Lung (tissue), 12 donors: Measurements from ENCODE around the gene OR2W1. TPM values are rescaled to one million over a fixed set of nuclear protein-coding genes. Genes with fewer than 3 reads are reported as not detected.

Experiments used
- ATAC-seq: fragments of 200-7000 bp; cut with Tn5 transposase; one replicate; pipeline ENCODE4 v1.9.1; 2020; ENCODE audit warnings: moderate number of reproducible peaks; ENCODE audit not compliant: insufficient read depth, low FRiP score
- DNase-seq, 3 donors: peaks; one replicate each; pipeline ENCODE4 v3.0.0-alpha.2; 2013 to 2017
- H3K27ac ChIP-seq, 2 donors: one replicate each; pipeline ENCODE4 v1.5.1; 2013; ENCODE audit warnings: mild to moderate bottlenecking in 2 of 2, moderate library complexity in 2 of 2, control low read depth in 1 of 2, inconsistent platforms in 1 of 2, low read depth in 1 of 2, low read length in 1 of 2
- H3K27me3 ChIP-seq, 3 donors: one replicate each; pipeline ENCODE4 v1.5.1; 2013; ENCODE audit warnings: low read length in 2 of 3; ENCODE audit not compliant: control insufficient read depth in 3 of 3, insufficient read depth in 3 of 3
- H3K36me3 ChIP-seq, 4 donors: one replicate each; pipeline ENCODE4 v1.5.1; 2013; ENCODE audit warnings: low read length in 4 of 4, mild to moderate bottlenecking in 1 of 4, moderate library complexity in 1 of 4; ENCODE audit not compliant: control insufficient read depth in 4 of 4, insufficient read depth in 4 of 4
- H3K4me1 ChIP-seq, 5 donors: one replicate each; pipeline ENCODE4 v1.5.1; 2013; ENCODE audit warnings: low read length in 5 of 5, mild to moderate bottlenecking in 2 of 5, moderate library complexity in 1 of 5; ENCODE audit not compliant: control insufficient read depth in 5 of 5, insufficient read depth in 5 of 5
- H3K4me3 ChIP-seq: one replicate; pipeline ENCODE4 v1.5.1; 2013; ENCODE audit warnings: mild to moderate bottlenecking, control low read depth, moderate library complexity
- H3K9ac ChIP-seq, 2 donors: one replicate each; pipeline ENCODE4 v1.5.1; 2013; ENCODE audit warnings: low read length in 2 of 2, control low read depth in 1 of 2; ENCODE audit not compliant: insufficient read depth in 1 of 2
- H3K9me3 ChIP-seq, 4 donors: one replicate each; pipeline ENCODE4 v1.5.1; 2013; ENCODE audit warnings: low read length in 3 of 4, mild to moderate bottlenecking in 1 of 4, moderate library complexity in 1 of 4; ENCODE audit not compliant: control insufficient read depth in 4 of 4, insufficient read depth in 3 of 4
- WGBS, 2 donors: extraction: QIAGEN DNeasy Blood & Tissue Kit; methylation state at CpG; one replicate each; pipeline ENCODE4 v1.1.7; 2013; 5-methylcytosine and 5-hydroxymethylcytosine counted together
- polyA plus RNA-seq, 2 donors: library from polyadenylated mRNA; stranded (reverse); fragments of 200-250 nt; gene quantifications; one replicate each; pipeline ENCODE4 v1.2.1, GENCODE V29; 2013
- total RNA-seq, 2 donors: library from RNA; depleted of rRNA in 1 of 2; stranded (reverse); fragments of >200 nt in 1 of 2; gene quantifications; one replicate each; pipeline ENCODE4 v1.2.1, GENCODE V29; 2014 to 2021
- TF ChIP-seq, protein P1 (sequence below): IDR thresholded peaks from 2 replicates; pipeline ENCODE4 v1.5.1; 2012; ENCODE audit warnings: mild to moderate bottlenecking; ENCODE audit errors: control extremely low read depth, extremely low read depth
- donor health status: control.
- donor health status: control.
- donor health status: Bipolar disorder and iron deficiency.
- donor health status: healthy.
- donor health status: DM: yes; HTN: yes; CAD: no.

OR2W1 gene
- total and polyA plus RNA-seq, 4 donors: not detected

DNA sequence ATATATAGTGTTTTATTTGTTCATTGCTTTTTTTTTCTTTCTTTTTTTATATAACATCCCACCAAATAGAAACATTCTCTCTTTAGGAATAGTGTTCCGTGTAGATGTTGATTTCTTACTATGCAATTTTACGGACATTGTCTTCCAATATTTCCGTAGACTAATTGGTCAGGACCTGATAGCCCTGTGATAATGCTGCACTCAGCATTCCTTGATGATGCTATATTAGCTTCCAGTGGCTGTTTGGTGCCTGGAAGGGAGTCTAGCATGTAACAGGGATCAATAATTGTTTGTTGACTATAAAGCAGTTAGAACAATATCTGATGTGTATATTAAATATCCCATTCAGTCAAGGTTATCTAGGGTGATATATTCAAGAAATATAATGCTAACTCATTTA, 6.7 kb upstream of the OR2W1 start:
- Histone ChIP-seq H3K9me3 (peaks cover 0 to 2% (median 0%) of the 10 kb centered on the region in 4 donors), H3K4me1 (no peaks in the 10 kb centered on the region), H3K27ac (no peak overlapping the region), H3K36me3 (no peaks in the 10 kb centered on the region), H3K27me3 (peaks cover 0 to 6% (median 0%) of the 10 kb centered on the region in 3 donors), H3K4me3 (no peak overlapping the region), H3K9ac (no peak overlapping the region)
- TF ChIP-seq, protein P1, sequence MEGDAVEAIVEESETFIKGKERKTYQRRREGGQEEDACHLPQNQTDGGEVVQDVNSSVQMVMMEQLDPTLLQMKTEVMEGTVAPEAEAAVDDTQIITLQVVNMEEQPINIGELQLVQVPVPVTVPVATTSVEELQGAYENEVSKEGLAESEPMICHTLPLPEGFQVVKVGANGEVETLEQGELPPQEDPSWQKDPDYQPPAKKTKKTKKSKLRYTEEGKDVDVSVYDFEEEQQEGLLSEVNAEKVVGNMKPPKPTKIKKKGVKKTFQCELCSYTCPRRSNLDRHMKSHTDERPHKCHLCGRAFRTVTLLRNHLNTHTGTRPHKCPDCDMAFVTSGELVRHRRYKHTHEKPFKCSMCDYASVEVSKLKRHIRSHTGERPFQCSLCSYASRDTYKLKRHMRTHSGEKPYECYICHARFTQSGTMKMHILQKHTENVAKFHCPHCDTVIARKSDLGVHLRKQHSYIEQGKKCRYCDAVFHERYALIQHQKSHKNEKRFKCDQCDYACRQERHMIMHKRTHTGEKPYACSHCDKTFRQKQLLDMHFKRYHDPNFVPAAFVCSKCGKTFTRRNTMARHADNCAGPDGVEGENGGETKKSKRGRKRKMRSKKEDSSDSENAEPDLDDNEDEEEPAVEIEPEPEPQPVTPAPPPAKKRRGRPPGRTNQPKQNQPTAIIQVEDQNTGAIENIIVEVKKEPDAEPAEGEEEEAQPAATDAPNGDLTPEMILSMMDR: no peak
- ATAC-seq (no peak), DNase-seq (no peak)
- WGBS, 2 donors: 78 to 84% methylated on average over 3 of the region's 3 CpGs

DNA sequence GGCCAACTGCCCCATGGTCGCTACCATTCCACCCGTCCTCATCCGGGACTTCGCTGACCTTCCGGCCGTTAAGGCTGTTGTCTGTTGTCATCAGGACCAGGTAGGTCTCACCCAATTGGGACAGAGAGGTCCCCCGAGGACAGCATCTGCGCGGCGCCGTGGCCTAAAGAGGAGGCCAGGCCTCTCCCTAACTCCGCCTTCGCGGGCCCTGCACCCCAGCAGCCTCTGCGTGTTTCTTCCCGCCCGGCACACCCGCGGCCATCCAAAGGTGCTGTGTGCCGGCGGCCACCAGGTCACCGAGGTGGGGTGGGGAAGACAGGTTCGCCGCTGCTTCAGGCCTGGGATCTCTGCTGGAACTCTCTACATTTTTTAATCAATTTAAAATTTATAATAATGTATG, 9.0 kb downstream of the OR2W1 start:
- ATAC-seq (no peak), DNase-seq (no peak)
- Histone ChIP-seq H3K9me3 (peaks cover 0 to 4% (median 0%) of the 10 kb centered on the region in 4 donors), H3K4me3 (no peak overlapping the region), H3K36me3 (no peaks in the 10 kb centered on the region), H3K9ac (no peak overlapping the region), H3K27me3 (peaks cover 0 to 3% (median 0%) of the 10 kb centered on the region in 3 donors), H3K4me1 (no peaks in the 10 kb centered on the region), H3K27ac (no peak overlapping the region)
- 90 to 96% methylated on average over 24 of the region's 24 CpGs for WGBS, 2 donors
- TF ChIP-seq, protein P1: no peak

DNA sequence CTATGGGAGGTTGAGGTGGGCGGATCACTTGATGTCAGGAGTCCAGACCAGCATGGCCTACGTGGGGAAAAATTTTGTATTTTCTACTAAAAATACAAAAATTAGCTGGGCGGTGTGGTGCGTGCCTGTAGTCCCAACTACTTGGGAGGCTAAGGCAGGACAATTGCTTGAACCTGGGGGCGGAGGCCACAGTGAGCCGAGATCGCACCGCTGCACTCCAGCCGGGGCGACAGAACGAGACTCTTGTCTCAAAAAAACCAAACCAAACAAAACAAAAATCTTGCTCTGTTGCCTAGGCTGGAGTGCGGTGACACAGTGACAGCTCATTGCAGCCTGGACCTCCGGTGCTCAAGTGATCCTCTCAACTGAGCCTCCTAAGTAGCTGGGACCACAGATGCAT, 16.2 kb downstream of the OR2W1 start:
- Histone ChIP-seq H3K4me1 (no peaks in the 10 kb centered on the region), H3K4me3 (no peak overlapping the region), H3K27me3 (peaks cover 0 to 17% (median 0%) of the 10 kb centered on the region in 3 donors), H3K9me3 (no peaks in the 10 kb centered on the region), H3K9ac (no peak overlapping the region), H3K36me3 (no peaks in the 10 kb centered on the region), H3K27ac (no peak overlapping the region)
- TF ChIP-seq, protein P1: no peak
- WGBS, 2 donors: 90 to 91% methylated on average over 13 of the region's 13 CpGs
- DNase-seq (no peak), ATAC-seq (no peak)
